Measurements from ENCODE around the gene ATG14.

- no peak for TF ChIP-seq ZNF747 (tag by site-specific recombination; IDR thresholded peaks at IDR 0.05)
- TF ChIP-seq, protein P1, sequence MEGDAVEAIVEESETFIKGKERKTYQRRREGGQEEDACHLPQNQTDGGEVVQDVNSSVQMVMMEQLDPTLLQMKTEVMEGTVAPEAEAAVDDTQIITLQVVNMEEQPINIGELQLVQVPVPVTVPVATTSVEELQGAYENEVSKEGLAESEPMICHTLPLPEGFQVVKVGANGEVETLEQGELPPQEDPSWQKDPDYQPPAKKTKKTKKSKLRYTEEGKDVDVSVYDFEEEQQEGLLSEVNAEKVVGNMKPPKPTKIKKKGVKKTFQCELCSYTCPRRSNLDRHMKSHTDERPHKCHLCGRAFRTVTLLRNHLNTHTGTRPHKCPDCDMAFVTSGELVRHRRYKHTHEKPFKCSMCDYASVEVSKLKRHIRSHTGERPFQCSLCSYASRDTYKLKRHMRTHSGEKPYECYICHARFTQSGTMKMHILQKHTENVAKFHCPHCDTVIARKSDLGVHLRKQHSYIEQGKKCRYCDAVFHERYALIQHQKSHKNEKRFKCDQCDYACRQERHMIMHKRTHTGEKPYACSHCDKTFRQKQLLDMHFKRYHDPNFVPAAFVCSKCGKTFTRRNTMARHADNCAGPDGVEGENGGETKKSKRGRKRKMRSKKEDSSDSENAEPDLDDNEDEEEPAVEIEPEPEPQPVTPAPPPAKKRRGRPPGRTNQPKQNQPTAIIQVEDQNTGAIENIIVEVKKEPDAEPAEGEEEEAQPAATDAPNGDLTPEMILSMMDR (tag by site-specific recombination; IDR thresholded peaks at IDR 0.05): no peak
- TF ChIP-seq PATZ1 (tag by site-specific recombination; IDR thresholded peaks at IDR 0.05): no peak
- no peak for TF ChIP-seq KLF16 (tag by site-specific recombination; IDR thresholded peaks at IDR 0.05)
- no peak for TF ChIP-seq EGR2 (tag by site-specific recombination; IDR thresholded peaks at IDR 0.05; ENCODE audit: low read depth)
- TF ChIP-seq ZNF266 (tag by site-specific recombination; IDR thresholded peaks at IDR 0.05; ENCODE audit: low read depth): no peak
- no peak for TF ChIP-seq ZNF670 (tag by site-specific recombination; IDR thresholded peaks at IDR 0.05; ENCODE audit: low read depth)
- no peak for TF ChIP-seq PRDM2 (tag by site-specific recombination; IDR thresholded peaks at IDR 0.05; ENCODE audit: borderline replicate concordance)
- TF ChIP-seq, protein P2, sequence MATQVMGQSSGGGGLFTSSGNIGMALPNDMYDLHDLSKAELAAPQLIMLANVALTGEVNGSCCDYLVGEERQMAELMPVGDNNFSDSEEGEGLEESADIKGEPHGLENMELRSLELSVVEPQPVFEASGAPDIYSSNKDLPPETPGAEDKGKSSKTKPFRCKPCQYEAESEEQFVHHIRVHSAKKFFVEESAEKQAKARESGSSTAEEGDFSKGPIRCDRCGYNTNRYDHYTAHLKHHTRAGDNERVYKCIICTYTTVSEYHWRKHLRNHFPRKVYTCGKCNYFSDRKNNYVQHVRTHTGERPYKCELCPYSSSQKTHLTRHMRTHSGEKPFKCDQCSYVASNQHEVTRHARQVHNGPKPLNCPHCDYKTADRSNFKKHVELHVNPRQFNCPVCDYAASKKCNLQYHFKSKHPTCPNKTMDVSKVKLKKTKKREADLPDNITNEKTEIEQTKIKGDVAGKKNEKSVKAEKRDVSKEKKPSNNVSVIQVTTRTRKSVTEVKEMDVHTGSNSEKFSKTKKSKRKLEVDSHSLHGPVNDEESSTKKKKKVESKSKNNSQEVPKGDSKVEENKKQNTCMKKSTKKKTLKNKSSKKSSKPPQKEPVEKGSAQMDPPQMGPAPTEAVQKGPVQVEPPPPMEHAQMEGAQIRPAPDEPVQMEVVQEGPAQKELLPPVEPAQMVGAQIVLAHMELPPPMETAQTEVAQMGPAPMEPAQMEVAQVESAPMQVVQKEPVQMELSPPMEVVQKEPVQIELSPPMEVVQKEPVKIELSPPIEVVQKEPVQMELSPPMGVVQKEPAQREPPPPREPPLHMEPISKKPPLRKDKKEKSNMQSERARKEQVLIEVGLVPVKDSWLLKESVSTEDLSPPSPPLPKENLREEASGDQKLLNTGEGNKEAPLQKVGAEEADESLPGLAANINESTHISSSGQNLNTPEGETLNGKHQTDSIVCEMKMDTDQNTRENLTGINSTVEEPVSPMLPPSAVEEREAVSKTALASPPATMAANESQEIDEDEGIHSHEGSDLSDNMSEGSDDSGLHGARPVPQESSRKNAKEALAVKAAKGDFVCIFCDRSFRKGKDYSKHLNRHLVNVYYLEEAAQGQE (tag by site-specific recombination; IDR thresholded peaks at IDR 0.05): no peak
- no peak for TF ChIP-seq ZNF529 (tag by site-specific recombination; IDR thresholded peaks at IDR 0.05; ENCODE audit: insufficient replicate concordance)
These were observed 6.8 kb upstream of the ATG14 start for GRCh38 chr14:55418411-55418810.
